ENCODE data around the gene ZNF331. TPM values are rescaled to one million over a fixed set of nuclear protein-coding genes. Genes with fewer than 3 reads are reported as not detected.

Gene ZNF331
- total RNA-seq, 1 donor from 2014 or later, result 5.8 TPM

DNA sequence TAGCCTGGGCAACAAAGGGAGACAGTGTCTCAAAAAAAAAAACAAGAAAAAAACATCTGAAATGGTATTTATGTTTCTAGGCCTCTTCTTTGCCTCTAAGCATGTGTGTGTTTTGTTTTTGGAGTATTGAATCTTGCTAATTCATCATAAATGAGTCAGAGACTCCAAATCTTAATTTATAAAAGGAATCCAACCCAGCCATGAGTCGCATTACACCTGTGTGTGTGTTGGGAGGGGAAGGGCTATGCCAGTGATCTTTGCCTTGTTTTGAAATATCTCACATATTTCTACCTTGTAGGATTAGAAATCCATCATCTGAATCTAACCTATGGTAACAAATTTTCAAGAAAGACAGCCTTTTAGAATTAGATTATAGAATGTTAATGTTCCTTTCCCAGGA, 4.0 kb downstream of the ZNF331 start:
- H3K27me3 ChIP-seq (ENCODE audit: control insufficient read depth, insufficient read depth, low read length), result no peaks in the 10 kb centered on the region
- H3K36me3 ChIP-seq (ENCODE audit: control insufficient read depth, insufficient read depth, low read length), result no peaks in the 10 kb centered on the region
- TF ChIP-seq, protein P1, sequence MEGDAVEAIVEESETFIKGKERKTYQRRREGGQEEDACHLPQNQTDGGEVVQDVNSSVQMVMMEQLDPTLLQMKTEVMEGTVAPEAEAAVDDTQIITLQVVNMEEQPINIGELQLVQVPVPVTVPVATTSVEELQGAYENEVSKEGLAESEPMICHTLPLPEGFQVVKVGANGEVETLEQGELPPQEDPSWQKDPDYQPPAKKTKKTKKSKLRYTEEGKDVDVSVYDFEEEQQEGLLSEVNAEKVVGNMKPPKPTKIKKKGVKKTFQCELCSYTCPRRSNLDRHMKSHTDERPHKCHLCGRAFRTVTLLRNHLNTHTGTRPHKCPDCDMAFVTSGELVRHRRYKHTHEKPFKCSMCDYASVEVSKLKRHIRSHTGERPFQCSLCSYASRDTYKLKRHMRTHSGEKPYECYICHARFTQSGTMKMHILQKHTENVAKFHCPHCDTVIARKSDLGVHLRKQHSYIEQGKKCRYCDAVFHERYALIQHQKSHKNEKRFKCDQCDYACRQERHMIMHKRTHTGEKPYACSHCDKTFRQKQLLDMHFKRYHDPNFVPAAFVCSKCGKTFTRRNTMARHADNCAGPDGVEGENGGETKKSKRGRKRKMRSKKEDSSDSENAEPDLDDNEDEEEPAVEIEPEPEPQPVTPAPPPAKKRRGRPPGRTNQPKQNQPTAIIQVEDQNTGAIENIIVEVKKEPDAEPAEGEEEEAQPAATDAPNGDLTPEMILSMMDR (IDR thresholded peaks at IDR 0.05; ENCODE audit: insufficient read depth, low read length, poor library complexity, severe bottlenecking), result no peak
- DNase-seq (ENCODE audit: low read depth), result no peak
- H3K4me3 ChIP-seq (ENCODE audit: low read depth, low read length), result no peak overlapping the region

DNA sequence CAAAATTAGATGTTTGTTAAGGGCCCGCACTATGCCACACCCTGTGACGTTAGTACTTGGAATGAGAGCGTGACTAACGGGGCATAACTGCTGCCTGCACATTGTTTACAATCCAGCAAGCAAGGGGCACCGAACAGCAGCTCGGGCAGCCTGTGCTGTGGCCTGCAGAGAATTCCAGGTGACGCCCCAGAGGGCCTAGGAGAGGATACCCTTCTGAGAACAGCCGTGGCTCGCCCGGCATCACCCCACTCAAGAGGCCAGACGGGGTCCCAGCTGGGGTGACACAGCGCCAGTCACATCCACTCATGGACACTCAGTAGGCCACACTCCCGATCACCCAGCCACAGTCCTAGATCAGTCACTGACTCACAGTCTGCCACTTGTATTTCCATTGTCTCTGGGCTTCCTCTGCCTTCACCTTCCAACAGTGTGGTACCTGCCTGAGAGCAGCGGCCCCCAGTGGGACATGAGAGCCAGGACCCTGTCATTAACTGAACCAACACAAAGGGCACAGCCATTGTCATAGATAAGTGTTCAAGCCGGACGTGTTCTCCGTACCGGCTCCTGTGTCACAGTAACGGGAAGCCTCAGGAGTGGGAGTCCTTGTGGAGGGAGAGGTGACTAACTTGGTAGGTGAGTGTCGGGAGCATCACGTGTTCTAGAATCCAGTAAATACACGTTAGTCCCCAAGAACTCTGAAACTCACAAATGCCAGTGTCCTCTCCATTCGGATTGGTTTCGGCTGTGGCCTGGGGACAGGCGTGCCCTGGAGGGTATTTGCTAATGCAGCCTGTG, 7.5 kb downstream of the ZNF331 start:
- no peak for DNase-seq (ENCODE audit: low read depth)
- TF ChIP-seq, protein P1 (IDR thresholded peaks at IDR 0.05; ENCODE audit: insufficient read depth, low read length, poor library complexity, severe bottlenecking), result no peak
- H3K36me3 ChIP-seq (ENCODE audit: control insufficient read depth, insufficient read depth, low read length), result no peaks in the 10 kb centered on the region
- no peak overlapping the region for H3K4me3 ChIP-seq (ENCODE audit: low read depth, low read length)
- H3K27me3 ChIP-seq (ENCODE audit: control insufficient read depth, insufficient read depth, low read length), result no peaks in the 10 kb centered on the region

DNA sequence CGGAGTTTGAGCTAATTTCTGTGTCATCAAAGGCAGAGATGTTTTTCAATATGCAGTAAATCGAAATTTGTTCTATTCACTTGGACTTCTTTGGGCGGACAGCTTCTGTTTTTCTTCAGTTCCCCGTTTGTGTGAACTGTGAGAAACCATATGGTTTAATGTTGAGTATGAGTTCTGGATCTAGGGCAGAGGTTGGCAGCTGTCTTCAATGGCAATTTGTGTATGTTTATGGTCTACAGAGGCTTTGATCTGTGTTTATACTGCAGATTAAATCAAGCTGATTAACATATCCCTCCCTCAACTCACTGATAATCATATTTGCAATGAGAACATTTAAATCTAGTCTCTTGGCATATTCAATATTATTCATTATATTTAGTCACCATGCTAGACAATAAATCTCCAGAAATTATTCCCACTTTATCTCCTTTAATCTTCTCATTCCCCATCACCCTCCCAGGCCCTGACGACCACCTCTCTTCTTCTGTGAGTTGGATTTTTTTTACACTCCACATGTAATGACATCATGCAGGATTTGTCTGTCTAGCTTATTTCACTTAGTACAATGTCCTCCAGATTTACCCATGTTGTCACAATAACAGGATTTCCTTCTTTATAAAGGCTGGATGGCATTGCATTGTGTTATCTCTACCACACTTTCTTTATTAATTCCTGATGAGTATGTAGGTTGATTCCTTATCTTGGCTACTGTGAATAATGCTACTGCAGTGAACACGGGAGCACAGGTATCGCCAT, 9.0 kb downstream of the ZNF331 start:
- TF ChIP-seq, protein P1 (IDR thresholded peaks at IDR 0.05; ENCODE audit: insufficient read depth, low read length, poor library complexity, severe bottlenecking), result no peak
- Histone ChIP-seq H3K4me3 (ENCODE audit: low read depth, low read length) (no peak overlapping the region), H3K36me3 (ENCODE audit: control insufficient read depth, insufficient read depth, low read length) (no peaks in the 10 kb centered on the region), H3K27me3 (ENCODE audit: control insufficient read depth, insufficient read depth, low read length) (no peaks in the 10 kb centered on the region)
- DNase-seq (ENCODE audit: low read depth), result no peak

DNA sequence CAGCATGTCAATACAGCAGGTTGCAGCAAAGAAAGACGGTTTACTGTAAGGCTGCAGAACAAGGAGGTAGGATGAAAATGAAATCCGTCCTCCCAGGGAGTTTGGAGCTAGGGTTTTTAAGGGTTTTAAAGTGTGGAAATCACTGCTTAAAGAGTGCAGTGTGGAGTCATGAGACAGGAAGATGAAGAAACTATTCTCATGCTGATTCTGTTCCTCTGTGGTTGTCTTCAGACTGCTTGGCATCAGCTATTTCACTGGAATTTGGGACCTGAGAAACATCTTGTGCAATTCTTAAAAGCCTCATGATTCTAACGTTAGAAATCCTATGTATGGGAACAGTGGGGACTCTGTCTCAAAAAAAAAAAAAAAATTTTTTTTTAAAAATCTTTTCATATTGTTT, 11.4 kb downstream of the ZNF331 start:
- TF ChIP-seq, protein P1 (IDR thresholded peaks at IDR 0.05; ENCODE audit: insufficient read depth, low read length, poor library complexity, severe bottlenecking), result no peak
- Histone ChIP-seq H3K4me3 (ENCODE audit: low read depth, low read length) (no peak overlapping the region), H3K36me3 (ENCODE audit: control insufficient read depth, insufficient read depth, low read length) (no peaks in the 10 kb centered on the region), H3K27me3 (ENCODE audit: control insufficient read depth, insufficient read depth, low read length) (no peaks in the 10 kb centered on the region)
- DNase-seq (ENCODE audit: low read depth), result no peak

DNA sequence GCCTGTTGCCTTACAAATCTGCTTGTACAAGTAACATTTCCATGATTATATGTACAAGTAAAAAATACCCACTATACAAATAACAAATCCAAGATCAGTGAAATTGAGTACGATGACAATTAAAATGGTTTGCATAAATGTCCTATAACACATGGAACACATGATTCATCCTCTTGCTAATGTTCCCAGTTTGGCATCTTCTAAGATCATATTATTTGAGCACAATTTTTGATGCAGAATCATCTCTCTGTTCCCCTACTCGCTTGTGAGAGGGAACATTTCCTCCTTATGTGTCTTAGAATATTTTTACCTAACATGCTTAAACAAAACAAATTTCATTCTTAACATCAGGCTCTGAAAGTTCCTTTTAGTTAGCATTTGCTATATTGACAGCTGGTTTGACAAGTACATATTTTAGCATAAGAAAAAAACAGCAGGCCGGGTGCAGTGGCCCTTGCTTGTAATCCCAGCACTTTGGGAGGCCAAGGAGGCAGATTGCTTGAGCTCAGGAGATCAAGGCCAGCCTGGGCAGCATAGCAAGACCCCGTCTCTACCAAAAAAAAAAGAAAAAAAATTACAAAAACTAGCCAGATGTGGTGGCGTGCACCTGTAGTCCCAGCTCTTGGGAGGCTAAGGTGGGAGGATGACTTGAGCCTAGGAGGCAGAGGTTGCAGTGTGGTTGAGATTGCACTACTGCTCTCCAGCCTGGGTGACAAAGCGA, 14.2 kb downstream of the ZNF331 start:
- H3K4me3 ChIP-seq (ENCODE audit: low read depth, low read length), result no peak overlapping the region
- no peak for DNase-seq (ENCODE audit: low read depth)
- H3K27me3 ChIP-seq (ENCODE audit: control insufficient read depth, insufficient read depth, low read length), result no peaks in the 10 kb centered on the region
- no peaks in the 10 kb centered on the region for H3K36me3 ChIP-seq (ENCODE audit: control insufficient read depth, insufficient read depth, low read length)
- TF ChIP-seq, protein P1 (IDR thresholded peaks at IDR 0.05; ENCODE audit: insufficient read depth, low read length, poor library complexity, severe bottlenecking), result no peak
